Naive thymus-derived CD4-positive, alpha-beta T cell (primary cell): Measurements from ENCODE around the gene PDE4D. TPM values are rescaled to one million over a fixed set of nuclear protein-coding genes. Genes with fewer than 3 reads are reported as not detected.
A peak's percentile ranks its signal among the peaks of the same experiment; 100 is the strongest.

Source experiments
- ATAC-seq: fragments of 150-1000 bp; cut with Tn5 transposase; 2 replicates; pipeline ENCODE4 v1.10.0; 2021; ENCODE audit warnings: mild to moderate bottlenecking, moderate library complexity
- CTCF ChIA-PET: fragments of 350-600 bp; sonication (Branson Sonifier 250); formaldehyde crosslinking; loops from one replicate; lab custom pipeline; 2021; ENCODE audit warnings: antibody characterized with exemption; lab: Charles Lee
- POLR2A ChIA-PET: fragments of 350-600 bp; sonication (Branson Sonifier 250); formaldehyde crosslinking; loops from one replicate; lab custom pipeline; 2021; ENCODE audit warnings: antibody characterized with exemption, inconsistent platforms; lab: Charles Lee
- DNase-seq, 9 donors: peaks; one replicate each; pipeline versions ENCODE4 v3.0.0 to v3.0.0-alpha.2; 2020 to 2022; ENCODE audit warnings: mixed read lengths in 1 of 9
- H3K27ac ChIP-seq: one replicate; pipeline ENCODE4 v1.7.0; 2013; ENCODE audit warnings: mild to moderate bottlenecking, low read depth, low read length, moderate library complexity
- H3K27me3 ChIP-seq, 2 donors: one replicate each; pipeline ENCODE4 v1.7.0; 2013; ENCODE audit warnings: low read length in 2 of 2, mild to moderate bottlenecking in 2 of 2, moderate library complexity in 2 of 2; ENCODE audit not compliant: control insufficient read depth in 2 of 2, insufficient read depth in 2 of 2
- H3K36me3 ChIP-seq, 3 experiments: 1 replicate in 2 of 3; 2 replicates in 1 of 3; pipeline ENCODE4 v1.7.0; 2013; ENCODE audit warnings: low read length in 3 of 3, mild to moderate bottlenecking in 3 of 3, moderate library complexity in 1 of 3; ENCODE audit not compliant: insufficient read depth in 3 of 3, control insufficient read depth in 2 of 3
- H3K4me1 ChIP-seq, 2 donors: one replicate each; pipeline ENCODE4 v1.7.0; 2013; ENCODE audit warnings: low read length in 2 of 2, mild to moderate bottlenecking in 2 of 2, moderate library complexity in 1 of 2; ENCODE audit not compliant: control insufficient read depth in 2 of 2, insufficient read depth in 2 of 2
- H3K4me3 ChIP-seq: 2 replicates; pipeline ENCODE4 v1.7.0; 2013; ENCODE audit warnings: mild to moderate bottlenecking, low read length
- H3K9me3 ChIP-seq, 3 experiments: 1 replicate in 2 of 3; 2 replicates in 1 of 3; pipeline ENCODE4 v1.7.0; 2013; ENCODE audit warnings: low read length in 3 of 3; ENCODE audit not compliant: control insufficient read depth in 2 of 3
- H3K27ac Mint-ChIP-seq, 9 donors: one replicate each; pipeline ENCODE4 v1.8.0; 2020 to 2022; ENCODE audit warnings: mixed read lengths in 9 of 9, mild to moderate bottlenecking in 8 of 9, moderate library complexity in 5 of 9, inconsistent platforms in 2 of 9
- H3K27me3 Mint-ChIP-seq, 5 donors: one replicate each; pipeline ENCODE4 v1.8.0; 2021 to 2022; ENCODE audit warnings: mixed read lengths in 5 of 5, mild to moderate bottlenecking in 1 of 5
- H3K36me3 Mint-ChIP-seq, 5 donors: one replicate each; pipeline ENCODE4 v1.8.0; 2020 to 2022; ENCODE audit warnings: mixed read lengths in 5 of 5, mild to moderate bottlenecking in 3 of 5, inconsistent platforms in 1 of 5
- H3K4me1 Mint-ChIP-seq, 7 donors: one replicate each; pipeline ENCODE4 v1.8.0; 2020 to 2022; ENCODE audit warnings: mixed read lengths in 7 of 7, mild to moderate bottlenecking in 3 of 7, inconsistent platforms in 1 of 7
- H3K4me3 Mint-ChIP-seq, 10 donors: one replicate each; pipeline ENCODE4 v1.8.0; 2020 to 2022; ENCODE audit warnings: mild to moderate bottlenecking in 10 of 10, mixed read lengths in 10 of 10, moderate library complexity in 6 of 10, inconsistent platforms in 2 of 10
- H3K9me3 Mint-ChIP-seq, 11 donors: one replicate each; pipeline ENCODE4 v1.8.0; 2020 to 2022; ENCODE audit warnings: mixed read lengths in 11 of 11, mild to moderate bottlenecking in 4 of 11, inconsistent platforms in 1 of 11, moderate library complexity in 1 of 11
- intact Hi-C, 2 donors: fragments of 100-400 bp; cut with micrococcal nuclease; formaldehyde crosslinking; loops; one replicate each; pipeline ENCODE4 v1.15.1; 2023
- polyA plus RNA-seq, 2 donors: library from polyadenylated mRNA; unstranded; fragments of 300-500 nt; fragmentation: Illumina TruSeq; gene quantifications; one replicate each; pipeline ENCODE4 v1.2.3, GENCODE V29; 2021
- total RNA-seq, 6 experiments: library from RNA in 5 of 6; stranded (reverse) in 5 of 6; gene quantifications; 1 replicate in 5 of 6; 2 replicates in 1 of 6; pipeline ENCODE4 v1.2.3 and lab custom pipeline; 2021 to 2026

The PDE4D gene
- total and polyA plus RNA-seq, 7 experiments from 2014 or later, result 4.9 to 102 (median 38.8) TPM

GRCh38 chr5:59178482-59178881 lies 715.0 kb downstream of the PDE4D start:
- intact Hi-C loops, result no loop called here
- no peaks in the 10 kb centered on the region for H3K36me3 ChIP-seq
- H3K27me3 ChIP-seq, result no peaks in the 10 kb centered on the region
- Mint-ChIP-seq H3K36me3 (no peaks in the 10 kb centered on the region), H3K27me3 (peaks cover 0 to 24% (median 0%) of the 10 kb centered on the region in 5 donors), H3K4me3 (no peak overlapping the region), H3K4me1 (peaks cover 0 to 31% (median 0%) of the 10 kb centered on the region in 7 donors), H3K27ac (peak overlapping the region in 3 of 9 donors; percentile 20 to 85 (median 73)), H3K9me3 (no peaks in the 10 kb centered on the region)
- ChIA-PET POLR2A (interaction anchor here (0.7 kb wide), 1 partner anchor 72 kb away, joined by 3 read pairs; no protein-coding TSS in a partner anchor), CTCF (interaction anchor here (0.8 to 1.5 kb wide), 4 partner anchors 143 to 292 kb away, joined by 3 to 8 read pairs (median 4); no protein-coding TSS in a partner anchor)
- H3K9me3 ChIP-seq, result no peaks in the 10 kb centered on the region
- H3K4me1 ChIP-seq, result no peaks in the 10 kb centered on the region
- no peak overlapping the region for H3K4me3 ChIP-seq
- no peak for DNase-seq
- ATAC-seq, result no peak
- no peak overlapping the region for H3K27ac ChIP-seq

- no peaks in the 10 kb centered on the region for H3K4me1 ChIP-seq
- CTCF ChIA-PET, result interaction anchor here (0.8 to 1.5 kb wide), 3 partner anchors 143 to 286 kb away, joined by 3 to 8 read pairs (median 4); no protein-coding TSS in a partner anchor
- H3K27me3 Mint-ChIP-seq, result peaks cover 0 to 20% (median 0%) of the 10 kb centered on the region in 5 donors
- peak overlapping the region in 3 of 9 donors; percentile 62 to 85 (median 73) for H3K27ac Mint-ChIP-seq
- H3K36me3 ChIP-seq, result no peaks in the 10 kb centered on the region
- H3K27me3 ChIP-seq, result no peaks in the 10 kb centered on the region
- H3K4me3 ChIP-seq, result no peak overlapping the region
- intact Hi-C loops, result no loop called here
- H3K4me3 Mint-ChIP-seq, result no peak overlapping the region
- DNase-seq (no peak), ATAC-seq (no peak)
- H3K4me1 Mint-ChIP-seq, result peaks cover 0 to 34% (median 0%) of the 10 kb centered on the region in 7 donors
- no peaks in the 10 kb centered on the region for H3K9me3 ChIP-seq
- POLR2A ChIA-PET, result no interaction called here
- no peaks in the 10 kb centered on the region for H3K9me3 Mint-ChIP-seq
- no peak overlapping the region for H3K27ac ChIP-seq
- no peaks in the 10 kb centered on the region for H3K36me3 Mint-ChIP-seq
These were observed 715.5 kb downstream of the PDE4D start for GRCh38 chr5:59178071-59178470.

GRCh38 chr5:59177644-59178043 lies 715.9 kb downstream of the PDE4D start:
- ChIA-PET CTCF (interaction anchor here (0.8 to 1.5 kb wide), 3 partner anchors 142 to 286 kb away, joined by 3 to 8 read pairs (median 4); no protein-coding TSS in a partner anchor), POLR2A (interaction anchor here (0.6 kb wide), 1 partner anchor 107 kb away, joined by 3 read pairs; no protein-coding TSS in a partner anchor)
- peak overlapping the region in 1 of 9 donors; percentile 62 for H3K27ac Mint-ChIP-seq
- H3K4me1 Mint-ChIP-seq, result peaks cover 0 to 36% (median 0%) of the 10 kb centered on the region in 7 donors
- no peak overlapping the region for H3K4me3 Mint-ChIP-seq
- H3K27me3 ChIP-seq, result no peaks in the 10 kb centered on the region
- H3K27ac ChIP-seq, result no peak overlapping the region
- peaks cover 0 to 16% (median 0%) of the 10 kb centered on the region in 5 donors for H3K27me3 Mint-ChIP-seq
- no peak for ATAC-seq
- H3K9me3 Mint-ChIP-seq, result no peaks in the 10 kb centered on the region
- no peak for DNase-seq
- no peaks in the 10 kb centered on the region for H3K4me1 ChIP-seq
- H3K4me3 ChIP-seq, result no peak overlapping the region
- H3K36me3 ChIP-seq, result no peaks in the 10 kb centered on the region
- H3K36me3 Mint-ChIP-seq, result no peaks in the 10 kb centered on the region
- H3K9me3 ChIP-seq, result no peaks in the 10 kb centered on the region
- intact Hi-C loops, result no loop called here

- Mint-ChIP-seq H3K9me3 (peaks cover 0 to 4% (median 0%) of the 10 kb centered on the region in 11 donors), H3K36me3 (peaks cover 0 to 10% (median 0%) of the 10 kb centered on the region in 5 donors), H3K4me3 (no peak overlapping the region), H3K4me1 (peaks cover 0 to 48% (median 5%) of the 10 kb centered on the region in 7 donors), H3K27me3 (no peaks in the 10 kb centered on the region), H3K27ac (peak overlapping the region in 1 of 9 donors; percentile 5)
- Histone ChIP-seq H3K27ac (no peak overlapping the region), H3K27me3 (no peaks in the 10 kb centered on the region), H3K4me3 (no peak overlapping the region), H3K36me3 (no peaks in the 10 kb centered on the region), H3K4me1 (no peaks in the 10 kb centered on the region), H3K9me3 (no peaks in the 10 kb centered on the region)
- peak in 7 of 9 donors; percentile 35 to 67 (median 54) for DNase-seq
- ChIA-PET CTCF (interaction anchor here (0.8 to 5.3 kb wide), 22 partner anchors 9 to 290 kb away, joined by 3 to 121 read pairs (median 4); no protein-coding TSS in a partner anchor), POLR2A (interaction anchor here (1.0 to 3.6 kb wide), 4 partner anchors 47 to 287 kb away, joined by 3 to 26 read pairs (median 8); no protein-coding TSS in a partner anchor)
- peak; percentile 86 for ATAC-seq
- intact Hi-C loops, result loop anchor here (1.0 to 5.0 kb wide), 8 partner anchors 47 to 288 kb away; no protein-coding TSS in a partner anchor
These were observed 719.2 kb downstream of the PDE4D start for GRCh38 chr5:59174248-59174844.

GRCh38 chr5:59173578-59173977 lies 719.9 kb downstream of the PDE4D start:
- no peak for DNase-seq
- ATAC-seq, result no peak
- intact Hi-C loops, result loop anchor here in 1 of 2 donors (5.0 kb wide), 1 partner anchor 196 kb away; no protein-coding TSS in a partner anchor
- no peaks in the 10 kb centered on the region for H3K4me1 ChIP-seq
- H3K9me3 ChIP-seq, result no peaks in the 10 kb centered on the region
- no peak overlapping the region for H3K27ac ChIP-seq
- H3K27me3 ChIP-seq, result no peaks in the 10 kb centered on the region
- no peak overlapping the region for H3K4me3 ChIP-seq
- H3K27me3 Mint-ChIP-seq, result no peaks in the 10 kb centered on the region
- no peaks in the 10 kb centered on the region for H3K36me3 ChIP-seq
- POLR2A ChIA-PET, result interaction anchor here (0.7 to 3.6 kb wide), 4 partner anchors 46 to 281 kb away, joined by 3 to 26 read pairs (median 8); no protein-coding TSS in a partner anchor
- CTCF ChIA-PET, result interaction anchor here (0.8 to 5.3 kb wide), 23 partner anchors 10 to 289 kb away, joined by 3 to 121 read pairs (median 4); no protein-coding TSS in a partner anchor
- H3K9me3 Mint-ChIP-seq, result peaks cover 0 to 4% (median 0%) of the 10 kb centered on the region in 11 donors
- H3K36me3 Mint-ChIP-seq, result peaks cover 0 to 10% (median 0%) of the 10 kb centered on the region in 5 donors
- peak overlapping the region in 1 of 9 donors; percentile 5 for H3K27ac Mint-ChIP-seq
- peaks cover 0 to 45% (median 5%) of the 10 kb centered on the region in 7 donors for H3K4me1 Mint-ChIP-seq
- no peak overlapping the region for H3K4me3 Mint-ChIP-seq

GRCh38 chr5:59171131-59171530 lies 722.4 kb downstream of the PDE4D start:
- H3K9me3 Mint-ChIP-seq, result peaks cover 0 to 4% (median 0%) of the 10 kb centered on the region in 11 donors
- POLR2A ChIA-PET, result interaction anchor here (0.6 kb wide), 1 partner anchor 247 kb away, joined by 3 read pairs; no protein-coding TSS in a partner anchor
- Histone ChIP-seq H3K4me3 (no peak overlapping the region), H3K27ac (no peak overlapping the region), H3K27me3 (no peaks in the 10 kb centered on the region), H3K9me3 (no peaks in the 10 kb centered on the region), H3K36me3 (no peaks in the 10 kb centered on the region), H3K4me1 (no peaks in the 10 kb centered on the region)
- ATAC-seq (no peak), DNase-seq (no peak)
- CTCF ChIA-PET, result no interaction called here
- peak overlapping the region in 1 of 9 donors; percentile 4 for H3K27ac Mint-ChIP-seq
- H3K4me3 Mint-ChIP-seq, result no peak overlapping the region
- no peaks in the 10 kb centered on the region for H3K27me3 Mint-ChIP-seq
- H3K36me3 Mint-ChIP-seq, result peaks cover 0 to 10% (median 0%) of the 10 kb centered on the region in 5 donors
- H3K4me1 Mint-ChIP-seq, result peaks cover 0 to 30% (median 3%) of the 10 kb centered on the region in 7 donors
- intact Hi-C loops, result loop anchor here in 1 of 2 donors (5.0 kb wide), 1 partner anchor 194 kb away; no protein-coding TSS in a partner anchor
